Progenitor cell of endocrine pancreas (in vitro differentiated cells): Measurements from ENCODE around the gene SGK1. TPM values are rescaled to one million over a fixed set of nuclear protein-coding genes. Genes with fewer than 3 reads are reported as not detected.
A peak's percentile ranks its signal among the peaks of the same experiment; 100 is the strongest.
"Not testable (repeated sequence)": the region's sequence is repeated elsewhere in the genome, so short reads cannot be mapped to it uniquely, and the experiment has no call there.

Experiments
- DNase-seq: peaks from one replicate; pipeline ENCODE4 v3.0.0; 2021; ENCODE audit warnings: low spot score; ENCODE audit not compliant: unreplicated experiment
- H3K27ac Mint-ChIP-seq: 2 replicates; pipeline ENCODE4 v1.8.0; 2021; ENCODE audit warnings: mild to moderate bottlenecking, moderate library complexity, mixed read lengths
- H3K27me3 Mint-ChIP-seq: 2 replicates; pipeline ENCODE4 v1.8.0; 2021; ENCODE audit warnings: mixed read lengths
- H3K36me3 Mint-ChIP-seq: 2 replicates; pipeline ENCODE4 v1.8.0; 2022; ENCODE audit warnings: mixed read lengths; ENCODE audit not compliant: insufficient read depth
- H3K4me1 Mint-ChIP-seq: 2 replicates; pipeline ENCODE4 v1.8.0; 2021; ENCODE audit warnings: low read depth, mixed read lengths
- H3K4me3 Mint-ChIP-seq: 2 replicates; pipeline ENCODE4 v1.8.0; 2021; ENCODE audit warnings: low read depth, mild to moderate bottlenecking, moderate library complexity, mixed read lengths
- H3K9me3 Mint-ChIP-seq: 2 replicates; pipeline ENCODE4 v1.8.0; 2021; ENCODE audit warnings: low read depth, mixed read lengths
- total RNA-seq: library from RNA; stranded (reverse); gene quantifications from 2 replicates; pipeline ENCODE4 v1.2.1, GENCODE V29; 2021
- TF ChIP-seq, protein P1 (sequence below): fragments of 200-600 bp; sonication (generic); IDR thresholded peaks from one replicate; pipeline ENCODE4 v1.5.0; 2021; ENCODE audit warnings: antibody characterized with exemption, mild to moderate bottlenecking; ENCODE audit not compliant: unreplicated experiment

SGK1 gene
- total RNA-seq, 1 donor from 2014 or later: 13.9 TPM

DNA sequence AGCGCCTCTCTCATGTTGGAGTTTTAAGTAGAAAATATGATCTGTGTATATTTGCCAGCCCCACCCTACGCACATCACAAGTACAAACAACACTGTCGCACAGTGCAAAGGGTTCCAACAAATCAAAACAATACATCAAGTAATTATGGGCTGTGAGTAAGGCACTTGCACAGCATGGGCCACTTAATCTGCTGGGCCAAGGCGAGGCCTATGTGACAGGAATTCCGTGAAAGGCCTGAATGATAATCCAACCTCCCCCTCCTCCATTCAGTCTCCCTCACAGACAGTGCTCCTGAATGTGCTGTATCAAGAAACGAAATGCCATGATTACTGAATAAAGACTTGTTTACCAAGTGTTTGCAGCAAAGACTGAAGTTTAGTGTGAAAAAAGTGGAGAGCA lies 135.4 kb downstream of the SGK1 start:
- no peak for DNase-seq
- no peak overlapping the region for H3K4me3 Mint-ChIP-seq
- H3K4me1 Mint-ChIP-seq: peaks cover 23% of the 10 kb centered on the region
- TF ChIP-seq, protein P1, sequence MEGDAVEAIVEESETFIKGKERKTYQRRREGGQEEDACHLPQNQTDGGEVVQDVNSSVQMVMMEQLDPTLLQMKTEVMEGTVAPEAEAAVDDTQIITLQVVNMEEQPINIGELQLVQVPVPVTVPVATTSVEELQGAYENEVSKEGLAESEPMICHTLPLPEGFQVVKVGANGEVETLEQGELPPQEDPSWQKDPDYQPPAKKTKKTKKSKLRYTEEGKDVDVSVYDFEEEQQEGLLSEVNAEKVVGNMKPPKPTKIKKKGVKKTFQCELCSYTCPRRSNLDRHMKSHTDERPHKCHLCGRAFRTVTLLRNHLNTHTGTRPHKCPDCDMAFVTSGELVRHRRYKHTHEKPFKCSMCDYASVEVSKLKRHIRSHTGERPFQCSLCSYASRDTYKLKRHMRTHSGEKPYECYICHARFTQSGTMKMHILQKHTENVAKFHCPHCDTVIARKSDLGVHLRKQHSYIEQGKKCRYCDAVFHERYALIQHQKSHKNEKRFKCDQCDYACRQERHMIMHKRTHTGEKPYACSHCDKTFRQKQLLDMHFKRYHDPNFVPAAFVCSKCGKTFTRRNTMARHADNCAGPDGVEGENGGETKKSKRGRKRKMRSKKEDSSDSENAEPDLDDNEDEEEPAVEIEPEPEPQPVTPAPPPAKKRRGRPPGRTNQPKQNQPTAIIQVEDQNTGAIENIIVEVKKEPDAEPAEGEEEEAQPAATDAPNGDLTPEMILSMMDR: no peak
- H3K27me3 Mint-ChIP-seq: peaks cover 11% of the 10 kb centered on the region
- H3K27ac Mint-ChIP-seq: no peak overlapping the region
- no peaks in the 10 kb centered on the region for H3K36me3 Mint-ChIP-seq
- no peaks in the 10 kb centered on the region for H3K9me3 Mint-ChIP-seq

DNA sequence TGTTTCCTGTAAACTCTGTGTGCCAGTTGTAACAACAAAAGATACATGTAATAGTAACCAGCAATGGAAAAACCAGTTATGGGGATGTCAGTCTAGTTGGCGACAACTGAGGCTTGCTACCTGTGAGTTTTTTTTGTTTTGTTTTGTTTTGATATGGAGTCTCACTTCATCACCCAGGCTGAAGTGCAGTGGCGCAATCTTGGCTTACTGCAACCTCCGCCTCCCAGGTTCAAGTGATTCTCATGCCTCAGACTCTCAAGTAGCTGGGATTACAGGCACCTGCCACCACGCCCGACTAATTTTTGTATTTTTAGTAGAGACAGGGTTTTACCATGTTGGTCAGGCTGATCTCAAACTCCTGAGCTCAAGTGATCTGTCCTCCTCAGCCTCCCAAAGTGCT lies 136.2 kb downstream of the SGK1 start:
- not testable (repeated sequence) for H3K27ac Mint-ChIP-seq, DNase-seq, H3K9me3 Mint-ChIP-seq, H3K36me3 Mint-ChIP-seq, H3K4me3 Mint-ChIP-seq
- peaks cover 15% of the 10 kb centered on the region for H3K27me3 Mint-ChIP-seq
- H3K4me1 Mint-ChIP-seq: peaks cover 23% of the 10 kb centered on the region

DNA sequence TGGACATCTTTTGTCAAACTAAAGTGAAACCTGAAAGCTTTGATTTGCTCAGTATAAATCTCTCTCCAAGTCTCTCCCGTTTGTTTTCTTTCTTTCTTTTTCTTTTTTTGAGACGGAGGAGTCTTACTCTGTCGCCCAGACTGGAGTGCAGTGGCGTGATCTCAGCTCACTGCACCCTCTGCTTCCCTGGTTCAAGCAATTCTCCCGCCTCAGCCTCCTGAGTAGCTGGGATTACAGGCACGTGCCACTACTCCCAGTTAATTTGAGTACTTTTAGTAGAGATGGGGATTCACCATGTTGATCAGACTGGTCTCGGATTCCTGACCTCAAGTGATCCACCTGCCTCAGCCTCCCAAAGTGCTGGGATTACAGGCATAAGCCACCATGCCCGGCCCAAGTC lies 136.7 kb downstream of the SGK1 start:
- Mint-ChIP-seq H3K4me1 (peaks cover 23% of the 10 kb centered on the region), H3K27me3 (peaks cover 15% of the 10 kb centered on the region)
- not testable (repeated sequence) for H3K36me3 Mint-ChIP-seq, H3K27ac Mint-ChIP-seq, DNase-seq, H3K9me3 Mint-ChIP-seq, H3K4me3 Mint-ChIP-seq

DNA sequence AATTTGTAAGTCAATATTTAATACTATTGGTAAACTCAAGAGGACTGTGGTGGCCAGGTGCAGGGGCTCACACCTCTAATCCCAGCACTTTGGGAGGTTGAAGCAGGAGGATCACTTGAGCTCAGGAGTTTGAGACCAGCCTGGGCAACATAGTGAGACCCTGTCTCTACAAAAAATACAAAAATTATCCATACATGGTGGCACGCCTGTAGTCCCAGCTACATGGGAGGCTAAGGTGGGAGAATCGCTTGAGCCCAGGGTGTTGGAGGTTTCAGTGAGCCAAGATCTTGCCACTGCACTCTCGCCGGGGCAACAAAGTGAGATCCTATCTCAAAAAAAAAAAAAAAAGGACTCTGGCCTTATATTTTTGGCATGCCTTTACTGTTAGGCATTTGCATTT lies 137.4 kb downstream of the SGK1 start:
- not testable (repeated sequence) for H3K4me3 Mint-ChIP-seq, H3K36me3 Mint-ChIP-seq, H3K9me3 Mint-ChIP-seq, H3K27ac Mint-ChIP-seq, DNase-seq
- Mint-ChIP-seq H3K4me1 (peaks cover 29% of the 10 kb centered on the region), H3K27me3 (peaks cover 15% of the 10 kb centered on the region)

DNA sequence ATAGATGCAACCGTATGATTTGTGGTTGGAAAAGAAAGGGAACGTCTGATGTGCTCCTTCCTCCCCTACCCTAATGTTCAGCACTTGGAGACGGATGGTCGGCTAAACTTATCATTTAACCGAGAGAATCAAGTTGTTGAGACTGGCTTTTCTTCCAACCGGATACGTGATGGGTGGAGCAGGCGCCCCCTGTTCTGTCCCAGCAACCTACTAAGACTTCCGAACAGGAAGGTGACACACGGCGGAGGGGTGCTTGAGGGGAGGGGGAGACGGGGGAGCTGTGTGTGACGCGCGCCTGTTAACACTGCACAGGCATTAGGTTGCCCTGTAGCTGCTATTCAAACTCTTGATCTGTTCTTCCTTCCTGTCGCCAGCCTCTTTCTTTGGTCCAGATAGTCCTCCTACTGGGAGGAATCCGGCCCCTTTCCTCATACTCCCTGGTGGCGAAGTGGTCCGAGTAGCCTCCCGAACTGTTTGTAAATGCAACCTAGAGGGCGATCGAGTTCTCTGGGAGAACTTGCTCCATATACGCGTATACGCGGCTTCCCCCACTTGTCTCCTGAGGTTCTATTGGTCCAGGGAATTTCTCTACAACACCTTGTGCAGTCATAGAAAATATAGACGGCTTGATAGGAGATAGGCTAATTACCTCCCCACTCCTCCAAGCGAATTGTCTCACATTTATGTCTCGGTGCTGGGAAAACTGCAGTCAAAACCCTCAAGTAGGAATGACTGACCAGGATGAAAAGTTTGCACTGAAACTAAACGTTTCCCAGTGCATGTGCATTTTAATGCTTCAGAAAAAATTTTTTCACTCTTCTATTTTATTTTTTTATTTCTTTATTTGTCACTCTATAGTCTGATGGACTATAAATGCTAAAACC lies 139.5 kb downstream of the SGK1 start:
- Mint-ChIP-seq H3K9me3 (no peaks in the 10 kb centered on the region), H3K36me3 (no peaks in the 10 kb centered on the region), H3K27me3 (peaks cover 15% of the 10 kb centered on the region), H3K4me1 (peaks cover 24% of the 10 kb centered on the region), H3K4me3 (peak overlapping the region; percentile 46), H3K27ac (no peak overlapping the region)
- TF ChIP-seq, protein P1: peak; percentile 80
- peak; percentile 49 for DNase-seq

DNA sequence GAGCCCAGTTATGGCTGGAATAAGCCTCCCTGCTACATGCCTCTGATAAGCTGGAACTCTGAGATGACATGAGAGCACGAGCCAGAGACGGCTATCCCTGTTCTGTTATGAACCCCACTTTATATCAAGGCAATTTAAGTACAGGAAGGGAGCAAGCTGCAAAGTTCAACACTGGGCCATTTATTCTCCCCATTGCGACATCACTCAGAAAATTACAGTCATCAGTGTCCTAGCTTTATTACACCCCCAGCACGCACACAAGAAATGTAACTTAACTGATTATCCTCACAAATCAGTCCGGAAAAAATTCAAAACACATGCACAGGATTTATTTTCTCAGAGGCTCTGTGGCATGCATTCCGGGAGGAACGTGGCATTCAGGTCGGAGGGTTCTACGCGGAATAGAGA lies 140.2 kb downstream of the SGK1 start:
- Mint-ChIP-seq H3K4me1 (peaks cover 24% of the 10 kb centered on the region), H3K27ac (no peak overlapping the region), H3K4me3 (peak overlapping the region; percentile 46), H3K9me3 (no peaks in the 10 kb centered on the region), H3K27me3 (peaks cover 15% of the 10 kb centered on the region), H3K36me3 (peaks cover 3% of the 10 kb centered on the region)
- DNase-seq: no peak
- TF ChIP-seq, protein P1: no peak

DNA sequence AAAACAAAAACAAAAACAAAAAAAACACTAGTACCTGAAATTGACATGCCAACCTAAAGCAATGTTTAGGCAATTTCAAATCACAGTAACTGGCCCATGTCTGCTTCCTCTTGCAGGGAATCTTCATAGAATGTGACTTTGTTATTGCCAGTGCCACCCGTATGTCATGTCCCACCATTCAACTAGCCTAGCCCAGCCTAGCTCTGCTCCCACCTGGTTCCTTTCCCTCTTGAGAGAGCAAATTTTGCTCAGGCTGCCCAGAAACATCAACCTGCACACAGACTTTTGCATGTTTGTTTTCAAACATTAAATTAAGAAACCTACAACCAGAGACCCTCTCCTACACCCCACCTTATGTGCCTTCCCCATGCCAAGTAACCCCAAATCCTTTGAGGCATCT lies 140.7 kb downstream of the SGK1 start:
- H3K27ac Mint-ChIP-seq: peak overlapping the region; percentile 69
- no peak overlapping the region for H3K4me3 Mint-ChIP-seq
- no peaks in the 10 kb centered on the region for H3K9me3 Mint-ChIP-seq
- H3K4me1 Mint-ChIP-seq: peaks cover 22% of the 10 kb centered on the region
- TF ChIP-seq, protein P1: no peak
- H3K27me3 Mint-ChIP-seq: peaks cover 15% of the 10 kb centered on the region
- H3K36me3 Mint-ChIP-seq: peaks cover 6% of the 10 kb centered on the region
- DNase-seq: no peak
